Loucy (cell line): Measurements from ENCODE around the gene TXLNB.

Experiments
- H2AFZ ChIP-seq: fragments of 200-600 bp; sonication (generic); 2 replicates; pipeline ENCODE4 v1.6.0; 2016; ENCODE audit warnings: antibody characterized with exemption, mild to moderate bottlenecking, low read length, moderate library complexity
- H3F3A ChIP-seq: fragments of 200-600 bp; 2 replicates; pipeline ENCODE4 v1.6.0; 2016; ENCODE audit warnings: antibody characterized with exemption, low read depth, mild to moderate bottlenecking
- H3K27me3 ChIP-seq: fragments of 200-600 bp; sonication (generic); 2 replicates; pipeline ENCODE4 v1.6.1; 2014; ENCODE audit warnings: low read length, mild to moderate bottlenecking; ENCODE audit not compliant: insufficient read depth, poor library complexity, severe bottlenecking
- H3K36me3 ChIP-seq: fragments of 200-600 bp; sonication (generic); 2 replicates; pipeline ENCODE4 v1.6.1; 2016; ENCODE audit warnings: low read length; ENCODE audit not compliant: insufficient read depth
- H3K4me1 ChIP-seq: fragments of 200-600 bp; sonication (generic); 2 replicates; pipeline ENCODE4 v1.5.1; 2014; ENCODE audit warnings: low read length, mild to moderate bottlenecking; ENCODE audit not compliant: insufficient read depth, poor library complexity, severe bottlenecking
- H3K4me2 ChIP-seq: fragments of 200-600 bp; sonication (generic); 2 replicates; pipeline ENCODE4 v1.6.0; 2014; ENCODE audit warnings: antibody characterized with exemption, low read length, low read depth, mild to moderate bottlenecking; ENCODE audit not compliant: poor library complexity, severe bottlenecking
- H3K4me3 ChIP-seq: fragments of 200-600 bp; sonication (generic); 2 replicates; pipeline ENCODE4 v1.5.1; 2014; ENCODE audit warnings: low read length, mild to moderate bottlenecking, mixed read lengths; ENCODE audit not compliant: poor library complexity, severe bottlenecking
- H3K79me2 ChIP-seq: fragments of 200-600 bp; sonication (generic); 2 replicates; pipeline ENCODE4 v1.6.1; 2014; ENCODE audit warnings: low read length; ENCODE audit not compliant: insufficient read depth
- H3K9ac ChIP-seq: fragments of 200-600 bp; sonication (generic); 2 replicates; pipeline ENCODE4 v1.6.0; 2014; ENCODE audit warnings: mild to moderate bottlenecking, low read depth, low read length, moderate library complexity; ENCODE audit not compliant: poor library complexity, severe bottlenecking
- H3K9me2 ChIP-seq: fragments of 200-600 bp; sonication (generic); replicated peaks from 2 replicates; pipeline ENCODE4 v1.6.1; 2016; ENCODE audit warnings: low read depth, low read length, mixed read lengths
- H3K9me3 ChIP-seq: fragments of 200-600 bp; sonication (generic); 2 replicates; pipeline ENCODE4 v1.6.1; 2014; ENCODE audit warnings: mild to moderate bottlenecking, antibody characterized with exemption, low read length, low read depth; ENCODE audit not compliant: insufficient read depth
- H4K20me1 ChIP-seq: fragments of 200-600 bp; sonication (generic); 2 replicates; pipeline ENCODE4 v1.6.0; 2014; ENCODE audit warnings: antibody characterized with exemption, low read length, mild to moderate bottlenecking; ENCODE audit not compliant: insufficient read depth, poor library complexity, severe bottlenecking
- CTCF ChIP-seq: fragments of 200-600 bp; sonication (generic); conservative IDR thresholded peaks from 2 replicates; pipeline ENCODE4 v1.5.1; 2014; ENCODE audit warnings: mild to moderate bottlenecking, antibody characterized with exemption, low read length
- EZH2phosphoT487 ChIP-seq: fragments of 200-600 bp; IDR thresholded peaks from 2 replicates; pipeline ENCODE4 v1.6.1; 2018; ENCODE audit warnings: antibody characterized with exemption, mild to moderate bottlenecking, moderate library complexity, borderline replicate concordance

TXLNB gene

GRCh38 chr6:139337830-139338229, 46.0 kb upstream of the TXLNB start:
- peaks cover 5% of the 10 kb centered on the region for H3K4me1 ChIP-seq

GRCh38 chr6:139337001-139337400, 45.2 kb upstream of the TXLNB start:
- H3F3A ChIP-seq = no peaks in the 10 kb centered on the region
- no peak overlapping the region for H3K4me3 ChIP-seq
- no peaks in the 10 kb centered on the region for H3K9me3 ChIP-seq
- H3K9me2 ChIP-seq = no peaks in the 10 kb centered on the region
- H2AFZ ChIP-seq = no peak overlapping the region
- H3K4me1 ChIP-seq = no peaks in the 10 kb centered on the region
- H3K4me2 ChIP-seq = no peak overlapping the region
- no peaks in the 10 kb centered on the region for H3K36me3 ChIP-seq
- H4K20me1 ChIP-seq = no peaks in the 10 kb centered on the region
- H3K27me3 ChIP-seq = no peaks in the 10 kb centered on the region
- TF ChIP-seq CTCF (no peak), EZH2phosphoT487 (no peak)
- no peaks in the 10 kb centered on the region for H3K79me2 ChIP-seq
- H3K9ac ChIP-seq = no peak overlapping the region

More at GRCh38 chr6:139337830-139338229, 46.0 kb upstream of the TXLNB start:
- no peaks in the 10 kb centered on the region for H3K79me2 ChIP-seq
- H3K9me3 ChIP-seq = no peaks in the 10 kb centered on the region
- H4K20me1 ChIP-seq = no peaks in the 10 kb centered on the region
- H3K9ac ChIP-seq = no peak overlapping the region
- H3K4me2 ChIP-seq = no peak overlapping the region
- no peaks in the 10 kb centered on the region for H3K27me3 ChIP-seq
- H3K4me3 ChIP-seq = no peak overlapping the region
- H3K9me2 ChIP-seq = no peaks in the 10 kb centered on the region
- no peaks in the 10 kb centered on the region for H3F3A ChIP-seq
- H2AFZ ChIP-seq = 0 out of 2 replicates have a peak overlapping the region, but pooled peaks have one; percentile 5
- no peaks in the 10 kb centered on the region for H3K36me3 ChIP-seq
- no peak for TF ChIP-seq CTCF
- TF ChIP-seq EZH2phosphoT487 = no peak

GRCh38 chr6:139336488-139336887, 44.7 kb upstream of the TXLNB start:
- H3K27me3 ChIP-seq = no peaks in the 10 kb centered on the region
- no peaks in the 10 kb centered on the region for H4K20me1 ChIP-seq
- H2AFZ ChIP-seq = no peak overlapping the region
- H3K9me3 ChIP-seq = no peaks in the 10 kb centered on the region
- no peaks in the 10 kb centered on the region for H3K4me1 ChIP-seq
- no peaks in the 10 kb centered on the region for H3K9me2 ChIP-seq
- no peaks in the 10 kb centered on the region for H3K36me3 ChIP-seq
- no peak overlapping the region for H3K9ac ChIP-seq
- no peaks in the 10 kb centered on the region for H3K79me2 ChIP-seq
- H3K4me3 ChIP-seq = no peak overlapping the region
- H3K4me2 ChIP-seq = no peak overlapping the region
- TF ChIP-seq CTCF (no peak), EZH2phosphoT487 (no peak)
- no peaks in the 10 kb centered on the region for H3F3A ChIP-seq
